ENCODE results near the gene LAIR2.
"Not testable (repeated sequence)": the region's sequence is repeated elsewhere in the genome, so short reads cannot be mapped to it uniquely, and the experiment has no call there.

LAIR2 gene

DNA sequence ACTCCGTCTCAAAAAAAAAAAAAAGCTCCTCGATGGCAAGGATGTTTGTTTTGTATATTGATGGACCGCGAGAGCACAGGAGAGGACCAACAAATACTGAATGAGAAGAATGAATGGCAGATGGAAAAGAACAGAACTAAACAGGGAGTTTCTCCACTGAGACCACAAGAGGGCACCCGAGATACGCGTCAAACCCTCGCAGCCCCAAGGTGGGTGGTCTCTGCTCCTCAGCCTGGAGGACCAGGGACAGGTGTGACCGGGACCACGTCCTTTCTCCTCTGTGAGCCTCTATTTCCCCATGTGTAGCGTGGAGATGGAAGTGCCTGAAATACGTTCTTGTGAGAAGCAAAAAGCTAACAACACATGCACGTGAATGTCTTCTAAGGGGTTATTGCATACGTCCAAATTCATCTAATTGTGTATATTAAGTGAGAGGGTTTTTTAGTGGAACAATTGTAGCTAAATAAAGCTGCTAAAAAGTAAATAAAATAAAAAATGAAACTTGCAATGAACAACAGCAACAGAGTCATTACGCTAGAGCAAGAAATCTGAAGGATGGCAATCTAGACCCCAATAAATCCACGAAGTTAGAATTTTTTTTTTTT is 21.2 kb upstream of the LAIR2 start:
- TF ChIP-seq EZH2 (IDR thresholded peaks at IDR 0.05) (no peak), POLR2AphosphoS5 (IDR thresholded peaks at IDR 0.05; ENCODE audit: borderline replicate concordance, low read depth, low read length) (no peak), FOXP2 (optimal IDR thresholded peaks at IDR 0.05; ENCODE audit: control extremely low read depth, extremely low read length, insufficient read depth) (no peak)
- DNase-seq (ENCODE audit: low read depth, low spot score): no peak
- Histone ChIP-seq H3K9me3 (ENCODE audit: low read depth, low read length) (no peaks in the 10 kb centered on the region), H3K36me3 (ENCODE audit: insufficient read depth, low read length) (no peaks in the 10 kb centered on the region), H3K27ac (no peak overlapping the region), H3K9ac (ENCODE audit: insufficient read length) (no peak overlapping the region), H3K4me3 (no peak overlapping the region)

- H3K9me3 ChIP-seq (ENCODE audit: low read depth, low read length): no peaks in the 10 kb centered on the region
- no peak overlapping the region for H3K27ac ChIP-seq
- no peak for DNase-seq (ENCODE audit: low read depth, low spot score)
- H3K4me3 ChIP-seq: no peak overlapping the region
- no peak for TF ChIP-seq POLR2AphosphoS5 (IDR thresholded peaks at IDR 0.05; ENCODE audit: borderline replicate concordance, low read depth, low read length)
- no peak for TF ChIP-seq EZH2 (IDR thresholded peaks at IDR 0.05)
- TF ChIP-seq FOXP2 (optimal IDR thresholded peaks at IDR 0.05; ENCODE audit: control extremely low read depth, extremely low read length, insufficient read depth): no peak
- no peak overlapping the region for H3K9ac ChIP-seq (ENCODE audit: insufficient read length)
- no peaks in the 10 kb centered on the region for H3K36me3 ChIP-seq (ENCODE audit: insufficient read depth, low read length)
Observed at GRCh38 chr19:54482889-54483288, 19.7 kb upstream of the LAIR2 start.

- Histone ChIP-seq H3K4me3 (no peak overlapping the region), H3K9me3 (ENCODE audit: low read depth, low read length) (no peaks in the 10 kb centered on the region), H3K27ac (no peak overlapping the region), H3K36me3 (ENCODE audit: insufficient read depth, low read length) (no peaks in the 10 kb centered on the region), H3K9ac (ENCODE audit: insufficient read length) (no peak overlapping the region)
- DNase-seq (ENCODE audit: low read depth, low spot score): no peak
- TF ChIP-seq EZH2 (IDR thresholded peaks at IDR 0.05) (no peak), POLR2AphosphoS5 (IDR thresholded peaks at IDR 0.05; ENCODE audit: borderline replicate concordance, low read depth, low read length) (no peak), FOXP2 (optimal IDR thresholded peaks at IDR 0.05; ENCODE audit: control extremely low read depth, extremely low read length, insufficient read depth) (no peak)
Observed at GRCh38 chr19:54484451-54484850, 18.2 kb upstream of the LAIR2 start.

DNA sequence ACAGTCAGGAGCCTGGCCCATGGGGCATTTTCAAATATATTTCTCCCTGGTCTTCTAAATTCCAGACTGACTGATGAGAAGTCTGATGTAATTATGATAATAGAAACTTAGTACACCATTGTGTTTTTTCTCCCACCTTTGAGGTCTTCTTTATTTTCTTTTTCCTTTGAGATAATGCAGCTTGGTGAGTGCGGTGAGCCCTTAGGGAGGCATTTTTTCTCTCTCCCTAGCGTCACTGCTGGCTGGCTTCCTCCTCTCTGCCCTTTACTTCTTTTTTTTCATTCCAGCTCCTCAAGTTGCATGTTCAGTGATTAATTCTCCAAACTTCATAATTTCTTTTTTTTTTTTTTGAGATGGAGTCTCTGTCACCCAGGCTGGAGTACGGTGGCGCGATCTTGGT is 16.8 kb upstream of the LAIR2 start:
- H3K9ac ChIP-seq (ENCODE audit: insufficient read length): no peak overlapping the region
- no peak overlapping the region for H3K4me3 ChIP-seq
- H3K9me3 ChIP-seq (ENCODE audit: low read depth, low read length): no peaks in the 10 kb centered on the region
- no peaks in the 10 kb centered on the region for H3K36me3 ChIP-seq (ENCODE audit: insufficient read depth, low read length)
- H3K27ac ChIP-seq: no peak overlapping the region
- DNase-seq (ENCODE audit: low read depth, low spot score): no peak
- TF ChIP-seq EZH2 (IDR thresholded peaks at IDR 0.05) (no peak), POLR2AphosphoS5 (IDR thresholded peaks at IDR 0.05; ENCODE audit: borderline replicate concordance, low read depth, low read length) (no peak), FOXP2 (optimal IDR thresholded peaks at IDR 0.05; ENCODE audit: control extremely low read depth, extremely low read length, insufficient read depth) (no peak)

DNA sequence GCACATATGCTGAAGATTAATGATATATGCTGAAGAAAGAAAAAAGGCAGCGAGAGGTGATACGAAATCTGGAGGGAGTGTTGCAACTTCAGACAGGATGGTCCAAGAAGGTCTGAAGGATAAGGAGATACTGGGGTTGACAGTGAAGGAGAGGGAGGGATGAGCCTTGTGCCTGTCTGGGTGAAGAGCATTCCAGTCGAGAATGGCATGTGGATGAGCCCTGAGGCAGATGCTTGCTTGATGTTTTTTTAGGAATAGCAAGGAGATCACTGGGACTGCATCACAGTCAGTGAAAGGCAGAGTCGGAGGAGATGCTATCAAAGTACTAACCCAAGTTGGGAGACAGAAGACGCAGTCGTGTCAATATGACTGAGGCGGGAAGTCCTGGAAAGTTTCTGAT is 13.3 kb upstream of the LAIR2 start:
- Histone ChIP-seq H3K27ac (no peak overlapping the region), H3K4me3 (no peak overlapping the region), H3K36me3 (ENCODE audit: insufficient read depth, low read length) (no peaks in the 10 kb centered on the region), H3K9me3 (ENCODE audit: low read depth, low read length) (no peaks in the 10 kb centered on the region), H3K9ac (ENCODE audit: insufficient read length) (no peak overlapping the region)
- TF ChIP-seq EZH2 (IDR thresholded peaks at IDR 0.05) (no peak), POLR2AphosphoS5 (IDR thresholded peaks at IDR 0.05; ENCODE audit: borderline replicate concordance, low read depth, low read length) (no peak), FOXP2 (optimal IDR thresholded peaks at IDR 0.05; ENCODE audit: control extremely low read depth, extremely low read length, insufficient read depth) (no peak)
- no peak for DNase-seq (ENCODE audit: low read depth, low spot score)

DNA sequence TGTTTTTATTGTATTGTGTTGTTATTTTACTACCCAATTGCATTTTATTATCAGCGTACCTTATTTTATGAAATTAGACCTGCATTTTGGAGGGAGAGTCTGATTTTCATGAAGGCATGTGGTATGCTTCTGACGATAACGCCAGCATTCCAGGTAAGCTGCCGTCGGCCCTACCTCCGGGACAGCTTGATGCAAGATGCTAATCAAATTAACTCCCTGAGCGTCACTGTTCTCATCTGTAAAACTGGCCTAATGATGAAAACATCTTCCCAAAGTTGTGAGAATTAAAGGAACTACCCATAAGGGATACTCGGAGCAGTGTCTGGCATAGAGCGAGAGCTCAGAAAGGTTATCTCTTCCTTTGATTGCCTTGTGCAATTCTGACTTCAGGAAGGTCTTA is 12.9 kb upstream of the LAIR2 start:
- Histone ChIP-seq H3K9ac (ENCODE audit: insufficient read length) (no peak overlapping the region), H3K36me3 (ENCODE audit: insufficient read depth, low read length) (no peaks in the 10 kb centered on the region), H3K27ac (no peak overlapping the region), H3K4me3 (no peak overlapping the region), H3K9me3 (ENCODE audit: low read depth, low read length) (no peaks in the 10 kb centered on the region)
- TF ChIP-seq EZH2 (IDR thresholded peaks at IDR 0.05) (no peak), FOXP2 (optimal IDR thresholded peaks at IDR 0.05; ENCODE audit: control extremely low read depth, extremely low read length, insufficient read depth) (no peak), POLR2AphosphoS5 (IDR thresholded peaks at IDR 0.05; ENCODE audit: borderline replicate concordance, low read depth, low read length) (no peak)
- DNase-seq (ENCODE audit: low read depth, low spot score): no peak

GRCh38 chr19:54492568-54492967 is 10.1 kb upstream of the LAIR2 start:
- DNase-seq (ENCODE audit: low read depth, low spot score): no peak
- no peak overlapping the region for H3K4me3 ChIP-seq
- H3K9ac ChIP-seq (ENCODE audit: insufficient read length): no peak overlapping the region
- H3K36me3 ChIP-seq (ENCODE audit: insufficient read depth, low read length): no peaks in the 10 kb centered on the region
- TF ChIP-seq POLR2AphosphoS5 (IDR thresholded peaks at IDR 0.05; ENCODE audit: borderline replicate concordance, low read depth, low read length) (no peak), FOXP2 (optimal IDR thresholded peaks at IDR 0.05; ENCODE audit: control extremely low read depth, extremely low read length, insufficient read depth) (no peak), EZH2 (IDR thresholded peaks at IDR 0.05) (no peak)
- no peaks in the 10 kb centered on the region for H3K9me3 ChIP-seq (ENCODE audit: low read depth, low read length)
- H3K27ac ChIP-seq: no peak overlapping the region

DNA sequence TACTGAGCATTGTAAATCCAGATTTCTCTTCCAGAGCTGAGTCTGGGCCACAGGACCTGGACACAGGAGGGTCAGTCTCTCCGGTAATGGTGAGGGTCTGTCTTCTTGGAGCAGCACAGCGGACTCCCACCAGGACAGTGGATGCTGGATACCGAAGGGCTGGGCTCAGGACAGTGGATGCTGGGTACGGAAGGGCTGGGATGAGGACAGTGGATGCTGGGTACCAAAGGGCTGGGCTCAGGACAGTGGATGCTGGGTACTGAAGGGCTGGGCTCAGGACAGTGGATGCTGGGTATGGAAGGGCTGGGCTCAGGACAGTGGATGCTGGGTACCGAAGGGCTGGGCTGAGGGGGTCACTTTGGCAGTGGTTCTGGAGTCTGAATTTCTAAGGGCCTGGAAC is 9.6 kb upstream of the LAIR2 start:
- H3K9me3 ChIP-seq (ENCODE audit: low read depth, low read length); H3K4me3 ChIP-seq; DNase-seq (ENCODE audit: low read depth, low spot score): not testable (repeated sequence)

GRCh38 chr19:54493967-54494585 is 8.6 kb upstream of the LAIR2 start:
- no peaks in the 10 kb centered on the region for H3K9me3 ChIP-seq (ENCODE audit: low read depth, low read length)

More for the DNA sequence above, 9.6 kb upstream of the LAIR2 start:
- not testable (repeated sequence) for H3K9ac ChIP-seq (ENCODE audit: insufficient read length); H3K27ac ChIP-seq; H3K36me3 ChIP-seq (ENCODE audit: insufficient read depth, low read length)

DNA sequence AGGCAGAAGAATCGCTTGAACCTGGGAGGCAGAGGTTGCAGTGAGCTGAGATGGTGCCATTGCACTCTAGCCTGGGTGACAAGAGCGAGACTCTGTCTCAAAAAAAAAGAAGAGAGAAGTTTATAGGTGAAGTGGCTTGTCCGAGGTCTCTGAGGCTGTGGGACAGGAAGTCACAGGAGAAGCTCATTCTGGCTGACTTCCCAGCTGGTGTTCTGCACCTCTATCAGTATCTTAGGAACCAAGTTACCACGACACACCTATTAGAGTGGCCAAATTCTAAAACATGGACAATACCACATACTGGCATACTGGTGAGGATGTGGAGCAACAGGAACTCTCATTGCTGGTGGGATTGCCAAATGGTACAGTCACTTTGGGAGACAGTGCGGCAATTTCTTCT is 7.3 kb upstream of the LAIR2 start:
- not testable (repeated sequence) for H3K9ac ChIP-seq (ENCODE audit: insufficient read length); H3K9me3 ChIP-seq (ENCODE audit: low read depth, low read length); DNase-seq (ENCODE audit: low read depth, low spot score); H3K4me3 ChIP-seq; H3K27ac ChIP-seq; H3K36me3 ChIP-seq (ENCODE audit: insufficient read depth, low read length)

More at GRCh38 chr19:54493967-54494585, 8.6 kb upstream of the LAIR2 start:
- no peak for TF ChIP-seq FOXP2 (optimal IDR thresholded peaks at IDR 0.05; ENCODE audit: control extremely low read depth, extremely low read length, insufficient read depth)
- no peak for TF ChIP-seq EZH2 (IDR thresholded peaks at IDR 0.05)
- no peak for TF ChIP-seq POLR2AphosphoS5 (IDR thresholded peaks at IDR 0.05; ENCODE audit: borderline replicate concordance, low read depth, low read length)
- Histone ChIP-seq H3K9ac (ENCODE audit: insufficient read length) (no peak overlapping the region), H3K36me3 (ENCODE audit: insufficient read depth, low read length) (no peaks in the 10 kb centered on the region), H3K27ac (no peak overlapping the region), H3K4me3 (no peak overlapping the region)
- no peak for DNase-seq (ENCODE audit: low read depth, low spot score)

DNA sequence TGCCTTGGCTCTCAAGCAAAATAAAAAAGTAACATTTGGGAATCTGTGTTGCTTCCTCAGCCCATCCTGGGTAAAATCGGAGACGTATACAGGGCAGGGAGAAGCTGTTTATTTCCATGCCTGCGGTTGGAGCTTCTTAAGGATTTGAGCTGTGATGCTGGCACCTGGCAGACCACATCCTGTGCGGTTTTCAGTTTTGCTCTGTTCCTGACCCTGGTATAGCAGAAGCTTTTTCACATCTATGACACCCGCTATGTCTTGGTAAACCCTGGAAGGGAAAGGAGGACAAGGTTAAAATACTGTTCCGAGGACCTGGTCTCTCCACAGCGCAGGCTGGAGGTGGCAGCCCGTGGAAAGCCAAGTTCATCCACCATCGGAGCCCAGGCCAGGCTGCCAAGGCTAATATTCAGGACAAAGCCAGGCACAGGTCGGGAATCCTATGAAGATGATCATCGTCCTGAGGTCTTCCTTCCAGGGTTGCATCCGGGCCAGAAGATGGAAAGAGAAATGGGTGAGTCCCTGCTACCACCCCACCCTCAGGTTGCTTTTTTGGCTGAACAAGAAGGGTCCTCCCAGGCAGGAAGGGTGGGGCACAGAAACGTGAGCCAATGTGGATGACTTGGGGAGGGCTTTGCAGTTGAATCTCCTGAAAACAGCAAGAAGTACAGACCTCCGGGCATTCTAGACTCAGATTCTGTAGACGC is 4.7 kb upstream of the LAIR2 start:
- not testable (repeated sequence) for H3K9ac ChIP-seq (ENCODE audit: insufficient read length); H3K9me3 ChIP-seq (ENCODE audit: low read depth, low read length); DNase-seq (ENCODE audit: low read depth, low spot score); H3K36me3 ChIP-seq (ENCODE audit: insufficient read depth, low read length); H3K27ac ChIP-seq; H3K4me3 ChIP-seq

DNA sequence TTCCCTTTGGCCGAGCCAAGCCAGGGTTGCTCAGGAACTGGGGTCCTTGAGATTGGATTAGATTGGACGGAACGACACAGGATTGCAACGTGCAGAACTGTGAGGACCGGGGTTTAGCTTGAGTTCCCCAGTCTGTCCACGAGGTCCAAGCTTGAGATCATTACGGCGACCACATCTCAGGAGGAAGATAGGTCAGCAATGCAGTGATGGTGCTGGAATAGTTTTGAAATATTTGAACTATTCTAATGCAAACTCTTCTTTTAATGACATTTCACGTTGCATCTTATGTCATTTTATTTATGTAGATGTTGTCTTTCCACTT is 4.2 kb upstream of the LAIR2 start:
- H3K36me3 ChIP-seq (ENCODE audit: insufficient read depth, low read length); H3K27ac ChIP-seq; H3K9me3 ChIP-seq (ENCODE audit: low read depth, low read length); H3K4me3 ChIP-seq; H3K9ac ChIP-seq (ENCODE audit: insufficient read length); DNase-seq (ENCODE audit: low read depth, low spot score): not testable (repeated sequence)

Measured in SK-N-MC (cell line).